ENCODE results near the gene ALK. TPM values are rescaled to one million over a fixed set of nuclear protein-coding genes. Genes with fewer than 3 reads are reported as not detected.

The ALK gene
- total and polyA plus RNA-seq, 2 experiments from 2014 or later, result 0.35 TPM; not detected in 1

- no peak overlapping the region for H3K4me3 ChIP-seq
- Mint-ChIP-seq H3K27me3 (ENCODE audit: insufficient read depth, low read depth, poor library complexity) (peaks cover 7% of the 10 kb centered on the region), H3K9me3 (peaks cover 3% of the 10 kb centered on the region; the same call in 1 of the 3 replicates), H3K4me3 (no peak overlapping the region), H3K27ac (no peak overlapping the region), H3K4me1 (0 out of 3 replicates have a peak, but pooled peaks cover 3% of the 10 kb centered on the region), H3K36me3 (ENCODE audit: low read depth) (no peaks in the 10 kb centered on the region)
- TF ChIP-seq REST (IDR thresholded peaks at IDR 0.05; ENCODE audit: unreplicated experiment), result no peak
- TF ChIP-seq EZH2phosphoT487 (IDR thresholded peaks at IDR 0.05; ENCODE audit: unreplicated experiment), result no peak
- no peak for TF ChIP-seq EZH2 (IDR thresholded peaks at IDR 0.05; ENCODE audit: low read depth, unreplicated experiment)
- TF ChIP-seq ZNF331 (CRISPR knock-in tag; IDR thresholded peaks at IDR 0.05; ENCODE audit: low read depth), result no peak
- no peak for TF ChIP-seq JUNB (IDR thresholded peaks at IDR 0.05; ENCODE audit: unreplicated experiment)
- TF ChIP-seq ETS1 (IDR thresholded peaks at IDR 0.05), result no peak
- no peak for TF ChIP-seq CREB1 (CRISPR knock-in tag; IDR thresholded peaks at IDR 0.05; ENCODE audit: low read depth)
- TF ChIP-seq, protein P1, sequence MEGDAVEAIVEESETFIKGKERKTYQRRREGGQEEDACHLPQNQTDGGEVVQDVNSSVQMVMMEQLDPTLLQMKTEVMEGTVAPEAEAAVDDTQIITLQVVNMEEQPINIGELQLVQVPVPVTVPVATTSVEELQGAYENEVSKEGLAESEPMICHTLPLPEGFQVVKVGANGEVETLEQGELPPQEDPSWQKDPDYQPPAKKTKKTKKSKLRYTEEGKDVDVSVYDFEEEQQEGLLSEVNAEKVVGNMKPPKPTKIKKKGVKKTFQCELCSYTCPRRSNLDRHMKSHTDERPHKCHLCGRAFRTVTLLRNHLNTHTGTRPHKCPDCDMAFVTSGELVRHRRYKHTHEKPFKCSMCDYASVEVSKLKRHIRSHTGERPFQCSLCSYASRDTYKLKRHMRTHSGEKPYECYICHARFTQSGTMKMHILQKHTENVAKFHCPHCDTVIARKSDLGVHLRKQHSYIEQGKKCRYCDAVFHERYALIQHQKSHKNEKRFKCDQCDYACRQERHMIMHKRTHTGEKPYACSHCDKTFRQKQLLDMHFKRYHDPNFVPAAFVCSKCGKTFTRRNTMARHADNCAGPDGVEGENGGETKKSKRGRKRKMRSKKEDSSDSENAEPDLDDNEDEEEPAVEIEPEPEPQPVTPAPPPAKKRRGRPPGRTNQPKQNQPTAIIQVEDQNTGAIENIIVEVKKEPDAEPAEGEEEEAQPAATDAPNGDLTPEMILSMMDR (conservative IDR thresholded peaks at IDR 0.05; ENCODE audit: low read depth in 2 of 2), result no peak
- TF ChIP-seq NANOG (IDR thresholded peaks at IDR 0.05; ENCODE audit: borderline replicate concordance), result no peak
- no peaks in the 10 kb centered on the region; the same call in 1 of the 2 replicates for H3K9me2 ChIP-seq (ENCODE audit: insufficient read depth)
- no peaks in the 10 kb centered on the region for H3K4me1 ChIP-seq (ENCODE audit: insufficient read depth)
- no peaks in the 10 kb centered on the region for H3F3A ChIP-seq (replicated peaks; ENCODE audit: low read depth)
- no peaks in the 10 kb centered on the region for H4K20me1 ChIP-seq (replicated peaks; ENCODE audit: insufficient read depth)
- DNase-seq (ENCODE audit: low spot score) (no peak), ATAC-seq (no peak)
- no peaks in the 10 kb centered on the region for H3K36me3 ChIP-seq (ENCODE audit: insufficient read depth)
- H2AFZ ChIP-seq, result no peak overlapping the region
- H3K4me2 ChIP-seq, result no peak overlapping the region
- no peaks in the 10 kb centered on the region for H3K79me2 ChIP-seq (replicated peaks; ENCODE audit: insufficient read depth)
- no peak overlapping the region for H3K27ac ChIP-seq (ENCODE audit: low read depth)
- no peaks in the 10 kb centered on the region for H3K27me3 ChIP-seq (ENCODE audit: insufficient read depth)
Measured at GRCh38 chr2:29485117-29485516, 436.3 kb downstream of the ALK start.

GRCh38 chr2:29482867-29483266, 438.5 kb downstream of the ALK start:
- H3K4me2 ChIP-seq, result no peak overlapping the region
- ATAC-seq, result no peak
- H3K4me3 ChIP-seq, result no peak overlapping the region
- no peak overlapping the region for H3K4me3 Mint-ChIP-seq
- H3K27ac Mint-ChIP-seq, result no peak overlapping the region
- H3K27me3 Mint-ChIP-seq (ENCODE audit: insufficient read depth, low read depth, poor library complexity), result peaks cover 7% of the 10 kb centered on the region
- H3K4me1 ChIP-seq (ENCODE audit: insufficient read depth), result no peaks in the 10 kb centered on the region
- no peak overlapping the region for H3K27ac ChIP-seq (ENCODE audit: low read depth)
- no peaks in the 10 kb centered on the region for H3K36me3 Mint-ChIP-seq (ENCODE audit: low read depth)
- no peaks in the 10 kb centered on the region for H4K20me1 ChIP-seq (replicated peaks; ENCODE audit: insufficient read depth)
- no peak overlapping the region for H2AFZ ChIP-seq
- DNase-seq (ENCODE audit: low spot score), result no peak
- no peaks in the 10 kb centered on the region for H3K79me2 ChIP-seq (replicated peaks; ENCODE audit: insufficient read depth)
- H3K4me1 Mint-ChIP-seq, result 0 out of 3 replicates have a peak, but pooled peaks cover 3% of the 10 kb centered on the region
- H3K9me2 ChIP-seq (ENCODE audit: insufficient read depth), result no peaks in the 10 kb centered on the region
- no peaks in the 10 kb centered on the region for H3K36me3 ChIP-seq (ENCODE audit: insufficient read depth)
- H3K27me3 ChIP-seq (ENCODE audit: insufficient read depth), result no peaks in the 10 kb centered on the region
- peaks cover 3% of the 10 kb centered on the region; the same call in 1 of the 3 replicates for H3K9me3 Mint-ChIP-seq
- H3F3A ChIP-seq (replicated peaks; ENCODE audit: low read depth), result no peaks in the 10 kb centered on the region
- TF ChIP-seq, protein P1 (conservative IDR thresholded peaks at IDR 0.05; ENCODE audit: low read depth in 2 of 2), result no peak
- TF ChIP-seq JUNB (IDR thresholded peaks at IDR 0.05; ENCODE audit: unreplicated experiment), result no peak
- TF ChIP-seq ETS1 (IDR thresholded peaks at IDR 0.05), result no peak
- no peak for TF ChIP-seq POLR2AphosphoS5 (IDR thresholded peaks at IDR 0.05; ENCODE audit: low read depth)
